GM18867 (cell line): ENCODE results near the gene MRTFB.

Experiments used
- ATAC-seq: cut with Tn5 transposase; IDR thresholded peaks from one replicate; pipeline ENCODE4 v1.9.1; 2021; ENCODE audit warnings: mild to moderate bottlenecking, moderate library complexity; ENCODE audit not compliant: unreplicated experiment

Gene MRTFB

GRCh38 chr16:14063618-14064581, 7.2 kb upstream of the MRTFB start:
- ATAC-seq = no peak

GRCh38 chr16:14069818-14070217, 1.3 kb upstream of the MRTFB start:
- no peak for ATAC-seq

- no peak for ATAC-seq
Measured at GRCh38 chr16:14070555-14070876, 603 bp upstream of the MRTFB start.

- ATAC-seq = peak; percentile 29
Measured at GRCh38 chr16:14071576-14072271, 605 bp downstream of the MRTFB start.

- no peak for ATAC-seq
Measured at GRCh38 chr16:14072360-14072759, 1.2 kb downstream of the MRTFB start.

GRCh38 chr16:14074544-14074943, 3.4 kb downstream of the MRTFB start:
- ATAC-seq = no peak

- no peak for ATAC-seq
Measured at GRCh38 chr16:14077918-14078317, 6.8 kb downstream of the MRTFB start.

- ATAC-seq = no peak
Measured at GRCh38 chr16:14086477-14086876, 15.4 kb downstream of the MRTFB start.

GRCh38 chr16:14087181-14087580, 16.1 kb downstream of the MRTFB start:
- no peak for ATAC-seq

GRCh38 chr16:14087590-14088154, 16.6 kb downstream of the MRTFB start:
- no peak for ATAC-seq

GRCh38 chr16:14088155-14088753, 17.1 kb downstream of the MRTFB start:
- ATAC-seq = no peak

- ATAC-seq = no peak
Measured at GRCh38 chr16:14089283-14089823, 18.2 kb downstream of the MRTFB start.

- ATAC-seq = no peak
Measured at GRCh38 chr16:14092561-14092960, 21.4 kb downstream of the MRTFB start.

GRCh38 chr16:14095883-14096551, 24.9 kb downstream of the MRTFB start:
- no peak for ATAC-seq

GRCh38 chr16:14097182-14097959, 26.3 kb downstream of the MRTFB start:
- no peak for ATAC-seq

GRCh38 chr16:14098081-14098480, 27.0 kb downstream of the MRTFB start:
- ATAC-seq = no peak

- ATAC-seq = no peak
Measured at GRCh38 chr16:14100825-14101224, 29.7 kb downstream of the MRTFB start.

GRCh38 chr16:14101415-14101814, 30.3 kb downstream of the MRTFB start:
- peak; percentile 63 for ATAC-seq

- ATAC-seq = no peak
Measured at GRCh38 chr16:14102925-14103720, 32.0 kb downstream of the MRTFB start.
